Erythroblast (primary cell): ENCODE results near the gene FAM168A.

ENCODE experiments used
- GATA1 ChIP-seq: IDR thresholded peaks from 2 replicates; pipeline ENCODE4 v1.6.1; 2011; ENCODE audit warnings: low read depth, mild to moderate bottlenecking, control low read depth, low read length, moderate library complexity
- POLR2A ChIP-seq: IDR thresholded peaks from 2 replicates; pipeline ENCODE4 v1.6.1; 2011; ENCODE audit warnings: mild to moderate bottlenecking, low read length

- no peak for TF ChIP-seq POLR2A
- no peak for TF ChIP-seq GATA1
Observed at GRCh38 chr11:73384872-73385689, 212.8 kb downstream of the FAM168A start.
